Measurements from ENCODE around the gene USP20.

DNA sequence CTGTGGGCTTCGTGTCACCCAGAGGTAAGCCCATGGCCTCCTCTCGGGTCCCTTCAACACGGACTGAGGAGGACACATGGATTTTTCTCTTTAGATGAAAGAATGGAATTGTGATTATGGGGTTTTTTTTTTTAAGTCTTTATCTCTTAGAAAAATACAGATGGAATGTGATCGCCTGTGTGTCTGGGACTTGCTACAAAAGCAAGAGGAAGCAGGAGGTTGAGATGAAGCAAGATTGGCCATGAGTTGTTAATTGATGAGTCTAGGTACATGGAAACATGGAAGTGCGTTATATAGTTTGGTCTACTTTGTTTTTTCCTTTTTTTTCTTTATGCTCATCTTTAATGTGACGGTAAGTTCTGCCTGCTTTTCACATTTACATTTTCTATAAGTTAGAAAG lies 14.6 kb downstream of the USP20 start:
- TF ChIP-seq, protein P1, sequence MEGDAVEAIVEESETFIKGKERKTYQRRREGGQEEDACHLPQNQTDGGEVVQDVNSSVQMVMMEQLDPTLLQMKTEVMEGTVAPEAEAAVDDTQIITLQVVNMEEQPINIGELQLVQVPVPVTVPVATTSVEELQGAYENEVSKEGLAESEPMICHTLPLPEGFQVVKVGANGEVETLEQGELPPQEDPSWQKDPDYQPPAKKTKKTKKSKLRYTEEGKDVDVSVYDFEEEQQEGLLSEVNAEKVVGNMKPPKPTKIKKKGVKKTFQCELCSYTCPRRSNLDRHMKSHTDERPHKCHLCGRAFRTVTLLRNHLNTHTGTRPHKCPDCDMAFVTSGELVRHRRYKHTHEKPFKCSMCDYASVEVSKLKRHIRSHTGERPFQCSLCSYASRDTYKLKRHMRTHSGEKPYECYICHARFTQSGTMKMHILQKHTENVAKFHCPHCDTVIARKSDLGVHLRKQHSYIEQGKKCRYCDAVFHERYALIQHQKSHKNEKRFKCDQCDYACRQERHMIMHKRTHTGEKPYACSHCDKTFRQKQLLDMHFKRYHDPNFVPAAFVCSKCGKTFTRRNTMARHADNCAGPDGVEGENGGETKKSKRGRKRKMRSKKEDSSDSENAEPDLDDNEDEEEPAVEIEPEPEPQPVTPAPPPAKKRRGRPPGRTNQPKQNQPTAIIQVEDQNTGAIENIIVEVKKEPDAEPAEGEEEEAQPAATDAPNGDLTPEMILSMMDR (IDR thresholded peaks at IDR 0.05): no peak
- TF ChIP-seq EZH2 (IDR thresholded peaks at IDR 0.05): no peak

Measured in neural progenitor cell (in vitro differentiated cells).